Right renal cortex interstitium (tissue), 3 donors: ENCODE data around the gene PTPRE. TPM values are rescaled to one million over a fixed set of nuclear protein-coding genes. Genes with fewer than 3 reads are reported as not detected.

Source experiments
- DNase-seq, 3 donors: peaks; one replicate each; pipeline ENCODE4 v3.0.0-alpha.2; 2013; ENCODE audit warnings: low read depth in 3 of 3, low spot score in 2 of 3
- polyA plus RNA-seq, 3 donors: library from polyadenylated mRNA; unstranded; fragments of 120-200 nt; gene quantifications; one replicate each; pipeline ENCODE4 v1.2.1, GENCODE V29; 2013; ENCODE audit not compliant: insufficient read length in 3 of 3

PTPRE gene
- polyA plus RNA-seq, 3 donors: 5.6 to 6.1 (median 6.0) TPM

DNA sequence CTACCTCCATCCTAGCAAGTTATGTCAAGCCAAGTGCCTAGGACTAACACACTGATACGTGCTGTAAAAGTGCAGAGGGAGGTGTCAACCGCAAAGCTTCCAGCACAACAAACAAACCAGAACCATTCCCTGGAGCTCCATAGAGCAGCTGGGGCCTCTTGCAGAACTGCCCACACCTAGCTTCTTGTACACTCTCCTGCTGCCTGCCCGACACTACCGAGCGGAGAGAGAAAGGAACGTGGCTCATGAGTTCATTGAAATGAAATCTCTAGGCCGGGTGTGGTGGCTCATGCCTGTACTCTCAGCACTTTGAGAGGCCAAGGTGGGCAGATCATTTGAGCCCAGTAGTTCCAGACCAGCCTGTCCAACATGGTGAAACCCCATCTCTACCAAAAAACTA is 145.8 kb downstream of the PTPRE start:
- DNase-seq: no peak

DNA sequence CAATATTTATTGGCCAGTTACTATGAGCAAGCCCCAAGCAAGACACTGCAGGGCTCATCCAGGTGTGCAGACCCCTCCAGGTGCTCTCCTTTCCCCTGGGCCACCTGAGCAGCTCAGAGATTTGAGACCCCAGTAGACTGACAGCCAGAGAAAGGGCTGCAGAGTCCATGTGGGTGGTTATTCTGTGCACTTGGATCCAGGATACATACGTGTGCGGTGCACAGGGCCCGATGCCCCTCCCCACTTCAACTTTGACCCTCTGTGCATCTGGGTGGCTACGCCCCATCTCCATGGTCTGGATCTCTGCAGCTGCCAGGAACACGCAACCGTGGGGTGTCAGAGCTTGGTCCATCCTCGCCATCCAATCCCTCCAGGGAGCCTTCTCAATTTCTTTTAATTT is 146.5 kb downstream of the PTPRE start:
- DNase-seq: no peak

DNA sequence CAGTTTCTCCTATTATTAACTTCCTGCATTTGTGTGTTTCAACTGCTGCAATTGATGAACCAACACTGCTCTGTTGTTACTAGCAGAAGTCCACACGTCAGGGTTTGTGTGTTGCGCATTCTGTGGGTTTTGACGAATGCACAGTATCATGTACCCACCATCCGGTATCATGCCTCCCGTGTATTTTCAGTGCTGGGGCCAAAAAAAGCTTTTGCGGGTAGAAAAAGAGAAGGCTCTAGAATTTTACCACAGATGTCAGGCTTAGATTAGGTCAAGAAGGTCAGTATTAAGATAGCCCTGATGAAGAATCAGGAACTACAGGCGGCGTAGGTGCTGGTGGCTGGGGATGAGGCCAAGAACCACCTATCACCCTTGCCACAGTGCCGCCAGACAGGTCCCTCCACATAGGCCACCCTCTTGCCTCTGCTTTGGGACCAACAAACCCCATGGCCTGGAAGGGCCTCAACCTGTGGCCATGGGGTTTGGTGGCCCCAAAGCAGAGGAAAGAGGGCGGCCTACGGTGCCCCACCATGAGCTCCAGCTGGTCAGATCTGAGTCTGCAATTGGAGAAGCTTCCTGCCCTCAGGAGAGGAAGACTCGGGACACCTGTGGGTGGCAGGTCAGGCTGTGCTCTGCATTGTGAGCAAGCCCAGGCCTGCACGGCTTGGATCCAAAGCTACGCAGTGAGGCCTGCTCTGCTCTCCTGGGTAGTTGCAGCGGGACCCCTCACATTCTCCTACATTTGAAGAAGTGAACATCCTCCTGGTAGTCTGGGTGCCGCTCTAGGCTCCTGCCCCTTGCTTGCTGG is 147.5 kb downstream of the PTPRE start:
- no peak for DNase-seq

DNA sequence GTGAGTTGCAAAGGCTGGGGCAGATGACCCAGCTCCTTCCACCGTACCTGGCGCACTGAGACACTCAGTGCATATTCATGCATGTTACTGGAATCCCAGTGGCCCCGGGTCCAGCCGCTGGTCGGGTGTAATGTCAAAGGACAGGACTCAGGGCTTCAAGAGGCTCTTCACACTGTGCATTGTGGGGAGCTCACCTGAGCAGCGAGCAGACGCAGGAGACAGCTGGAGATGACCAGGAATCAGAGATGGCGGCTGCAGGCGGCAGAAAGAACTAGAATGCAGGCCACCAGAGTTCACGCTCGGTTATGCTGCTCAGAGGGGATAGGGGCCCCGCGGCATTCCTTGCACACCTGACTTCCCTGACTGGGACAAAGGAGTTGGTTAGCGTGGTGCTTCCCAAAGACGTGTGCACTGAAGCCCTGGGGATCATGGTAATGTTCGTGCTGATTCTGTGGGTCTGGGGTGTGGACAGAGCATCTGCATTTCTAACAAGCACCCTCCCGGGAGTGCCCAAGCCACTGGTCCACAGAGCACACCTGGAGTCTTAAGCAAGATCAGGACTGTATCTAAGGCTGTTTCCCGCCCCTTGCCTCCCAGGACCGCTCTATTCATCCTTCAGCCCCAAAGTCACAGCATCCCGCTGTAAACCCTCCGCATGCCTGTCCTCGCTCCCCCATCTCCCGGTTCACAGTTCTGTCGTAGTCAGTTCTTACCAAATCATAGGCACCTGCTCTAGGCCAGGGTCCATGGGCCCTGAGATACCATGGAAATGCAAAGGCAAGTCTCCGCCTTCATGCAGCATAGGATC is 148.4 kb downstream of the PTPRE start:
- DNase-seq: no peak

DNA sequence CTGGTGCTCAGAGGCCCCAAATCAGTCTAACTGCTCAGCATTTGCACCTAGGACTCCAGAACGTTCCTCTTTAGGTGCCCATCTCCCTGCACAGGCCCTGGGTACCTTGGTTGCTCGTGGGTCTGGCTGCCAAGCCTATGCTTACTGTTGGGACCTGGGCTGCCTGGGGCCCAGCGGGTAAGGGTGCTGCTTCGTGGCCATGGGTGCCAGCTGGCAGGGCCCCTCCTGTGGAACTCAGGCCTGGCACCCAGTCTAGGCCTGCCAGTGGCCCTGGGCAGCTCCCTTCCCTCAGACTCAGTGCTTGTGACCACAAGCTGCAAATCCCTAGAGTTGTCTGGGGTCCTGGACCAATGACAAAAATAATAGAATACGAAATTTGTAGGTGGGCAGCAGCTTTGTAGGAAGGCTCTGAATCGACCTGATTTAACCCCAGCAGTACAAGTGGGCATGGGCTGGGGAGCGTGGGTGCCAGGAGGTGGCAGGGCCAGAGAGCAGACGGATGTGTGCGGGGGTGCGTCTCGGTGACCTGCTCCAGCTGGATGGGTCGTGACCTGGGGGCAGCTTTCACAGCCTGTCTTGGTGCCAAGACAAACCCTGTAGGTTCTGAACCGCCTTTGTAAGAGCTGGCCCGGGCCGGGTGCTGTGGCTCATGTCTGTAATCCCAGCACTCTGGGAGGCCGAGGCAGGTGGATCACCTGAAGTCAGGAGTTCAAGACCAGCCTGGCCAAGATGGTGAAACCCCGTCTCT is 149.6 kb downstream of the PTPRE start:
- no peak for DNase-seq

DNA sequence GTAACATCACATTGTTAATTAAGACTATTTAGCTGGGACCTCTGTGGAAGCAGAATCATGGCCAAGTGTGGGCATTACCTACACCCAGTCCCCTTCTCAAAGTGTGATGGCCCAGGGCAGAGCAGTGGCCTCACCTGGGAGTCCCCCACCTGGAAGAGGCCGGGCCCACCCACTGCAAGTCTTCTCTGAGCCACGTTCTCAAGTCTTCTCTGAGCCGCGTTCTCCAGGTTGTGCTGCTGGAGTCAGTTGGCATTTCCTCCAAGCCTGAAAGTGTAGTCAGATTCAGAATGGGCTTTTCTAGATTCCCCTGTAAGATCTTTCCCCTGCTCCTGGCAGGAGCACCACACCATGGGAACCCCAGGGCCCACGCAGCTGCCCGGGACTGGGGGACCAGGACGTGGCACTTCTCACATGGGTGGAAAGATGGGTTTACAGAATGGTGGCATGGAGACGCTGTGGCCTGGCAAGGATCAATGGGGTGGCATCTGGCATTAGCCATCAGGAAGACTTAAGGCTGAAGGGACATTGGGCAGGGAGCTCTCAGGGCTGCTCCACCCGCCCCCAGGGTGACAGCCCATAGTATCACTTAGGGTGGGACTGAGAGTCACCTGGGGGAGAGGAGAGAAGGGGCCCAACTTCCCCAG is 151.3 kb downstream of the PTPRE start:
- no peak for DNase-seq

DNA sequence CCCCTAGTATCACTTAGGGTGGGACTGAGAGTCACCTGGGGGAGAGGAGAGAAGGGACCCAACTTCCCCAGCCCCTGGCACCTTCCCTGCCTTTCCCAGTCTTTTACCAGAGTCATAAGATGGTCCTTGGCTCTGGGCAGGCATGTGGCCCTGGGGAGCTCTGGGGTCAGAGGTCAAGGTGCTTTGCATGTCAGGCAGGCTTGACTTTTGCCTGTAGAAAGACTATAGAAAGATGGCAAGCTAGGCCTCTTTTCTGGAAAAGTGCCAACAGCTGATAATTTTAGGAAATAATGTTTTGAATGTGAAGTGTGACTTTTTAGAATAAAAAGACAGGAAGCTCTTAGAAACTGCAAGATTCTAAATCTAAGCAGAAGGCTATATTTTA is 151.8 kb downstream of the PTPRE start:
- no peak for DNase-seq

DNA sequence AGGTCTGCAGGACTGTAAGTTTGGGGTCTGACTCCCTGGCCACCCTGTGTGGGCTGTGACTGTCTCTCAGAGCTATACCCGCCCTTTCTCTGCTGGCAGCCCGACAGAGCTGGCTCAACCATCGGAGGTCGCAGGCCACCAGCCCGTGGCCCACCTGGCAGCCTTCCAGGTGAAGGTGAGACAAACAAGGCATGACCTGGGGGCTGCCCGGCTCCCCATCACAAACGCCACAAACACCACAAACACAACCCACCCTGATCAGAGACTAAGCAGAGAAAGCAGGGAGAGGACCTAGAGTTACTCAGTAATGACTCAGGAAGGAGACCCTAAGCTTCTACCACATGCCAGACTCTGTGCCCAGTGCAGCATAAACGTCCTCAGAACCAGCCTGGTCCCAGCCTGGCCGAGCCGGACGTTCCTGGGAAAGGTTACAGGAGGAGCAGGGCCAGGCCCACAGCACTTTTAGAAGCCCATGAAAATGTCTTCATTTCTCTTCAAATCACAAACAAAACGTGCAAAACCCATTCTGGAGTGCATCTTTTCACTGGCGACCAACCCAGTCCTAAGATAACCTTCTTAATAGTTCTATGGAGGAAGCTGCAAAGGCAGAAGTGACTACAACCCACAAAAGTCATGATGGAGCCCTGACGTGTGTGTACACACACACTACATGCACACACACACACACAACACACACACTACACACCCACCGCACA is 152.5 kb downstream of the PTPRE start:
- DNase-seq: no peak

DNA sequence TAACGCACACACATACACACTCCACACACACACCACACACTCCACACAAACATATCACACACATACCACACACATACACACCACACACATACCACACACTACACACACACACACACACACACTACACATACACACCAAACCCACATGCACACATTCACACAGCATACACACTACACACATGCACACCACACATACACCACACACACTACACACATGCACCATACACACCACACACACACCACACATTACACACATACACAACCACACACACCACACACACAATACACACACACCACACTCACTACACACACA is 153.0 kb downstream of the PTPRE start:
- DNase-seq: no peak

DNA sequence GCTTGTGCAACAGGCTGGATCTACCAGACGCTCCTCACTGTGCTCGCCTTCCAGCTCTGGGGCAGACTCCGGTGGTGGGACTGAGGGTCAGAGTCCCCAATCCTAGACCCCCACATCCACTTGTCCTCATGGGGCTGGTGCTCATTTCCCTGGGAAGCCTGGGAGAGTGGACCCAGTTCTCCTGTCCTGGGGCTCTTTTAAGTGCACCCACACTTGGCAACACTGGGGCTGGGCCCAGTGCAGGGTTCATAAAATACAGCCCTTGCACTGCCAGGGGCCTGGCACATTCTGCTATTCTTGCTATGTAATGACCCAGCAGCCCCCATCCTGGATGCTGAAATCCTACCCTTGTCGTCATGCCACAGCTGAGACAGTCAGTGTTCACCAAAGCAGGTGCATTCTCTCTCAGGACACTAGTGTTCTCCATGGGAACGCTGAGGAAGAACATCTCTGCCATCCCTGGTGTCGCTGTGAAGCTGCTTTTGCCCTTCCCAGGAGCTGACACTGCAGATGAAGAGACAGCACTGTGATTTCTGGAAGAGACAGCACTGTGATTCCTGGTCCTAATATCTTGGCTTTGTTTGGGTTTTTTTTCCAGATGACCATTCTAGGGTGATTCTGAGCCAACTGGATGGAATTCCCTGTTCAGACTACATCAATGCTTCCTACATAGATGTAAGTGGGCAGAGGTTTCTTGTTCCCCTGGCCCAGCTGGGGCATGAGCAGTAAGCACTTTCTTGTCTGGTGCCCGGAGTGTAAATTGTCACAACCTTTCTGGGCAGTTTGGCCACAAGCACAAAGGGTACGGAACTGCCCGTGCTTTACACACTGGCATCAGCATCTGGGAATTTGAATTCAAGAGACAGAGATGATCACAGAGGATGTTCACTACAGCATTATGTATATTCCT is 153.7 kb downstream of the PTPRE start:
- no peak for DNase-seq

DNA sequence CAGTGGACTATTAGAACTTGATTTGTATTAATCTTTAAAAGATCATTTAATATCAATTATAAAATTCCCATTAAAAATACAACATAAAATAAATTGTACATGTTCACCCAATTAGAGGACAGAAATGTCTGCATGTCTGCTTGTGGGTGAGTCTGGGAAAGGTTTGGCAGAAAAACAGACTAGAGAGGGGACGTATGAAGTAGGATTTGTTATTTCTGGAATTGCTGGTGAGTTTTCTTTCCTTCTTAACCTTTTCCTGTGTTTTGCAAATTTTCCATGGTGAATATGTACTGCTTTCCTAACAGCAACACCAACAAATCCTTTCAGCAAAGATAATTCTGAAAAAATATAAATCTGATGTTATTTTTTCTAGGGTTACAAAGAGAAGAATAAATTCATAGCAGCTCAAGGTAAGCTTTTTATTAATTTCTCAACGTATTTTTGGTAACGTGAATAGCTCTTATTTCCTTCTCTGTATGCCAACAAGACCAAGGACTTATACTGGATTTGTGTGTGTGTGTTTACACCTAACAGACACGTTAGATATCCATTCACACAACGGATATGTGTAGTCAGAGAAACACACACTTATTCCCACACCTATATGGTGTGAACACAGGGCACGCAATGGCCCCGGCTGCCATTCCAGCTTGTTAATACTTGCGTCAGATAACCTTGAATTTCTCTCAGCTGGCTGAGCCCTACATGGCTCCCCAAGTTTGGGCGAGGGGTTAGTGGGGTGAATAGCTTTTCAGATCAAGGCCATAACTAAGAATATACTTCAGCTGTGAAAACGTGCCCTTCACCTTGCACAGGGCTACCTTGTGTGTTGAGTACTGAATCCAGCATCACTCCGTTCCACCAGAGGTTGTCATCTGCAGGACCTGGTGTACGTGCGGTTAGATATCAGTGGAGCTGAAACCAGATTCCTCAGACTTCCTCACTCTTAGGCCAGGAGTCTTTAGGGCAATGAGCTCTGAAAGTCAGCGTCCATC is 154.7 kb downstream of the PTPRE start:
- no peak for DNase-seq

DNA sequence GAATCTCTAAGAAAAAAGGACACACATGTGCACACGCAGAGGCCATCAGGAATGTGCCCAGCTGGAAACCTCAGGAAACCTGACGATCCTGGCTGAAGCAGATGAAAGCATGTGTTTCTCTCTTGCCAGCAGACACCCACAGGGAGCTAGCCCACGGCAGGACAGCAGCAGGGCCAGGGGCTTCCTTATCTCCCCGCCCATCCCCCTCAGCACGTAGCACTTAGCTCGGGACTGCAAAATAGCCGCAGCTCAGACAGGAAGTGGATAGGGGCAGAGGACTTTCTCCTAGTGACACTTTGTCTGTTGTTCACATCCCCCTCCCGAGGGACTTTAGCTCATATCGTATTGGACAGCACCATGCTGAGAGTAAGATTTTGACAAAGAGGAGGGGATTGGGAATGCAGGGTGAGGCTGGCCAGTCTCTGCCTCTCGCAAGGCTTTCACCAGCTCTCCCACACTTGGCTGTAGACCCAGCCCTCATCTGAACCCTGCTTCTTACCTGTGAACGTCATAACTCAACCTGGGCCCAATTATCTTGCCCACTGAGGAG is 155.5 kb downstream of the PTPRE start:
- no peak for DNase-seq

DNA sequence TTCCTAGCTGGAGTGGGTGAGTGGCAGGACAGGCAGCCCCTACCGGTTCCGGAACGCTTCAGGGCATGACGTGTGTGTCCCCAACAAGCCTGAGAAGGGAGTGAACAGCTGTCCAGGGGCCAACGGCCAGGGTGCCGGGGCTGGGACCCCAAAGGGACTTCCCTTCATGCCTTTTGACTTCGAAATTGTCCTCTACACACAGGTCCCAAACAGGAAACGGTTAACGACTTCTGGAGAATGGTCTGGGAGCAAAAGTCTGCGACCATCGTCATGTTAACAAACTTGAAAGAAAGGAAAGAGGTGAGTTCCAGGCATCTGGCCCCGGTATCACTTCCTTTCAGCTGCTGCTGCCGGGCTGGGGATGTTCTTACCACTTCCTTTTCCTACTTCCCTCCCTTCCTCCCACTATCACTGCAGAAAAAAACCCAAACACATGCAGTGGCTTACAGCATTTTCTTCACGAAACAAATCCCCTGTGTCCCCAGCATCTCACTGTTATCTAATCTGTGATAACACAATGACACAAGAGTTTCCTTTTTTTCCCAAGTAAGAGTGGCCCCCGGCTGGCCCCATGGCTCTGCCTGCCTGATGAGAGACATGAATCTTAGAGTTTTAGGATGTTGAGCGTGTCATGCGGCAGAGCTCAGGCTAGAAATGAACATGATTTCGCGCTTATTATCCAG is 156.1 kb downstream of the PTPRE start:
- DNase-seq: no peak

DNA sequence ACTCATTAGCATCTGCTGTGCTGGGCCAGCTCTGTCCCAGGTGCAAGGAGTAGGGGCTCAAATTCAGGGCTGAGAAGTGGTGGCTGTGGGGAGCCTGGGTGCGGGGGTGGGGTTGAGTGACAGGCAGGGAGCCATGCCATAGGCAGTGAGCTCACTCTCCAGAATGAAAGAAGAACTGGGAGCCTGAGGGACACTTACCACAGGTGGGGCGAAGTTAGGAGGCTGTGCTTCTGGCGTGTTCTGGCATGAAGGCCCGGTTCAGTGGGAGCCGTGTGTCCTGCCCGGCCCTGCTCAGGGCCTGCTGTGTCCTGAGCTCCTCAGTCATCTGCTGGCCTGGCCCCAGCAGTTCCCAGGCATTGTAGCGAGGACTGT is 156.8 kb downstream of the PTPRE start:
- no peak for DNase-seq

DNA sequence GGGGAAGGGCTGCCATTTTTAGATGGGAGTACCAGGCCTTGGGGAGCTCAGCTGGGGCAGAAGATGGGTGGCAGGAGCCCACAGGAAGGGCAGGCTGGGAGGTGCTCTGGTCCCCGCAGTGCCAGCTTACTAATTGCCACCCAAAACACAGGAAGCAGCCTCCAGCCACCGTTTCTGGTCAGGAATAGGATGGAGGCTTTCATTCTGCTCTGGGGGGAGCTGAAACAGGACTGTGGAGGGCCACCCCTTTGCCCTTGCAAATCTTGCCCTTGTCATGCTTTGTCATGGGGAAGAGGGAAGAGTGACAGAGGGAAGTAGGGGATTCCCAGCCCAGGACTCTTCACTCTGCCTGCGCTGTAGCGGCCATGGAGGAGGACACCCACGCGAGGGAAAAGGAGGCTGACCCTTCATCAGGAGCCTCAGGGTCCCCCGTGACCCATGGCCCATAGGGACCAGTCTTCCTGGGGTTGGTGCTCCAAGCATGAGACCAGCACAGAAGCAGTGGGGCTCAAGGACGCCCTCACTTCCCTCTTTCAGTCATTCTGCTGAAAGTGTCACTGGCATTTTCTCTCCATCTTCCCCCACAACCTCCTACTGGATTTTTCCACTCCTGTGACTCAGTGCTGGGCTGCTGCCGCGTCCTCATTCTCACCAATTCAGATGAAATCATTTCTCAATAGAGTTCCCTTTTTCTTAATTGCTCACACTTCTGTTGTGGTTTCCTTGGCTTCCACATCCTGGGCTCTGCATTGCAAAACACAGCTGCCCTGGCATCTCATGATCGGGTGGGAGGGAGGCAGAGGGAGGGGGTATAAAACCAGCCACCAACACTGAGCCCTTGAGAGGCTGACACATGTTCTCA is 157.4 kb downstream of the PTPRE start:
- DNase-seq: no peak

DNA sequence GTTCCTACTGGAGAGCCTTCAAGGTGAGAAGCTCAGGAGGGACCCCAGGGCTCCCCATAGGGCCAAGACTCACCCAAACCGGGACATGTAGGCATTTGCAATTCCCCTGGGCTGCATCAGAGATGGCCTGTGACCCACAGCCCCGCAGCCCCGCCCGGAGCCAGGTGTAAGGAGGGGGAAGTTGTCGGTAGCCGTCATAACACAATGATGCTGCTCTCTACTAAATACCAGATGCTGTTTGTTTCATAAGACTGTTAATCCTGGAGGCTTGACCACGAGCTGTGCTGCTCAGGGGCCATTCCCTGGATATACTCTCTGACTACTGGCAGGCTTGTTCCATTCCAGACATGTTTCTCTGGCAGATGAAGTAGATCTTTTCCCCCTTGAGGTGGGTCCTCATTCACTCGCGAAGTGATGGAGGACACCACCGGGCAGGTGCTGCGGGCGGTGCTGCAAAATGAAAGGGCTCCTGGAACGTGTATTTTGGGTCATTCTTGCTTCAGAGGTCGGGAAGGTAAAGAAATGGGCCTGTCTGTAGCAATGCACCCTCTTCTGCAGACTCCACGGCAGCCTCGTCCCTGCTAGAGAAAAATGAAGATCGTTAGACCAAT is 158.2 kb downstream of the PTPRE start:
- DNase-seq: no peak
